ENCODE results near the gene TCTN1.

DNA sequence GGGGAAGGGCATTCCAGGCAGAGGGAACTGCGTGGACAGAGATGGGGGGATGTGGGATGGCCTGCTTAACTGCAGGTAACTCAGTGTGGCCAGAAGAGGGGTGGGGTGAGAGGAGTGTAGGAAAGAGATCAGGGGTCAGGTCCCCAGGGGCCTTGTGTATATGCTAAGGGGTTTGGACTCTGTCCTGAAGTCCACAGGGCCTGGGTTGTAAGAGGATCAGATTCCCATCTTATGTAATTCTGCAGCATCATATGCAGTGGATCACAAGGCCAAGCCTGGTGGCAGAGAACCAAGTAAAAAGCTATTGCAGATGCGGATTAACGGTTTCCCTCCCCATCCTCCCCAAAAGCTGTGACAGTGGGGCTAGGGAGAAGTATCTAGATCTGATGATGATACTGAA is 8.7 kb downstream of the TCTN1 start:
- TF ChIP-seq, protein P1, sequence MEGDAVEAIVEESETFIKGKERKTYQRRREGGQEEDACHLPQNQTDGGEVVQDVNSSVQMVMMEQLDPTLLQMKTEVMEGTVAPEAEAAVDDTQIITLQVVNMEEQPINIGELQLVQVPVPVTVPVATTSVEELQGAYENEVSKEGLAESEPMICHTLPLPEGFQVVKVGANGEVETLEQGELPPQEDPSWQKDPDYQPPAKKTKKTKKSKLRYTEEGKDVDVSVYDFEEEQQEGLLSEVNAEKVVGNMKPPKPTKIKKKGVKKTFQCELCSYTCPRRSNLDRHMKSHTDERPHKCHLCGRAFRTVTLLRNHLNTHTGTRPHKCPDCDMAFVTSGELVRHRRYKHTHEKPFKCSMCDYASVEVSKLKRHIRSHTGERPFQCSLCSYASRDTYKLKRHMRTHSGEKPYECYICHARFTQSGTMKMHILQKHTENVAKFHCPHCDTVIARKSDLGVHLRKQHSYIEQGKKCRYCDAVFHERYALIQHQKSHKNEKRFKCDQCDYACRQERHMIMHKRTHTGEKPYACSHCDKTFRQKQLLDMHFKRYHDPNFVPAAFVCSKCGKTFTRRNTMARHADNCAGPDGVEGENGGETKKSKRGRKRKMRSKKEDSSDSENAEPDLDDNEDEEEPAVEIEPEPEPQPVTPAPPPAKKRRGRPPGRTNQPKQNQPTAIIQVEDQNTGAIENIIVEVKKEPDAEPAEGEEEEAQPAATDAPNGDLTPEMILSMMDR (IDR thresholded peaks at IDR 0.05 in 2 of 3, conservative IDR thresholded peaks at IDR 0.05 in 1 of 3; ENCODE audit: borderline replicate concordance in 1 of 3, insufficient read depth in 1 of 3, low read depth in 2 of 3, low read length in 2 of 3) = no peak
- TF ChIP-seq EZH2 (IDR thresholded peaks at IDR 0.05) (no peak), RAD21 (IDR thresholded peaks at IDR 0.05; ENCODE audit: low read depth) (no peak)

All from HCT116 (cell line).